ENCODE results near the gene RPP30.

DNA sequence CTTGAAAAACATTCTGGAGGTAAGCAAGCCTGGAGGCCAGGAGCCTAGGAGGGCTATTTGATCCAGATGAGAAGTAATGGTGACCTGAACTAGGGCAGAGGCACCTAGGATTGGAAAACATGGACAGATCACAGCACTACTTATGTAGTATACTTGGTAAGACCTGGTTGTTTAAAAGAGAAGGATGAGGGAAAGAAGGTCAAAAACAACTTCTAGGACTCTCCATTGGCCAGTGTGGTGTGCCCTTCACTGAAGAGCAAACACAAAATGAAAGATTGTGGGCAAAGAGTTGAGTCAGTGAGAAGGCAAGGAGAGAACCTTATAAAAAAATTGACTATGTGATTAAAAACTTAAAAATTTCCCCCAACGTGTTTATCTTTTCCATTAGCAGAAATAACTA is 34.8 kb downstream of the RPP30 start:
- TF ChIP-seq, protein P1, sequence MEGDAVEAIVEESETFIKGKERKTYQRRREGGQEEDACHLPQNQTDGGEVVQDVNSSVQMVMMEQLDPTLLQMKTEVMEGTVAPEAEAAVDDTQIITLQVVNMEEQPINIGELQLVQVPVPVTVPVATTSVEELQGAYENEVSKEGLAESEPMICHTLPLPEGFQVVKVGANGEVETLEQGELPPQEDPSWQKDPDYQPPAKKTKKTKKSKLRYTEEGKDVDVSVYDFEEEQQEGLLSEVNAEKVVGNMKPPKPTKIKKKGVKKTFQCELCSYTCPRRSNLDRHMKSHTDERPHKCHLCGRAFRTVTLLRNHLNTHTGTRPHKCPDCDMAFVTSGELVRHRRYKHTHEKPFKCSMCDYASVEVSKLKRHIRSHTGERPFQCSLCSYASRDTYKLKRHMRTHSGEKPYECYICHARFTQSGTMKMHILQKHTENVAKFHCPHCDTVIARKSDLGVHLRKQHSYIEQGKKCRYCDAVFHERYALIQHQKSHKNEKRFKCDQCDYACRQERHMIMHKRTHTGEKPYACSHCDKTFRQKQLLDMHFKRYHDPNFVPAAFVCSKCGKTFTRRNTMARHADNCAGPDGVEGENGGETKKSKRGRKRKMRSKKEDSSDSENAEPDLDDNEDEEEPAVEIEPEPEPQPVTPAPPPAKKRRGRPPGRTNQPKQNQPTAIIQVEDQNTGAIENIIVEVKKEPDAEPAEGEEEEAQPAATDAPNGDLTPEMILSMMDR (conservative IDR thresholded peaks at IDR 0.05; ENCODE audit: low read length): no peak
- TF ChIP-seq EZH2phosphoT487 (IDR thresholded peaks at IDR 0.05; ENCODE audit: borderline replicate concordance): no peak
